Skin of body (tissue), 2 donors: ENCODE results near the gene SIRPA. TPM values are rescaled to one million over a fixed set of nuclear protein-coding genes. Genes with fewer than 3 reads are reported as not detected.

Experiments used
- DNase-seq: peaks from one replicate; lab custom pipeline; 2025; lab: John Stamatoyannopoulos, UW
- total RNA-seq: library from RNA; depleted of rRNA; stranded (reverse); fragments of >200 nt; gene quantifications from one replicate; pipeline ENCODE4 v1.2.3, GENCODE V29; 2014

The SIRPA gene
- total RNA-seq, 1 donor from 2014 or later: 16.4 TPM

DNA sequence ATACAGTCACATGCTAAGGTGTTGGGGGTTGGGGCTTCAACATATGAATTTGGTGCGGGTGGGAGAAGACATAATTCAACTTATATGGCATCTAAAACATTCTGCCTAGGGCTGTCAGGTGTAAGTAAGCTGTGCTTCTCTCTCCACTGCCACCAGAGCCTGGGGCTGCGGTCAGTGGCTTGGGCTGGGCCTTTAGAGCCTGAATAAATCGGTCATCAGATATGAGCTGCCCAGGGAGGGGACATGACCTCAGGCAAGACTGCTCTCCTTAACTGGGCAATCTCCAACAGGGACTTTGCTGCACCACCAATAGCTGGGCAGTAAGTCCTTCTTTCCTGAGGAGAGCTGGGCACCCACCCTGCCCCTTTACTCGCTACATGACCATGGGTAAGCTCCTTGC, 24.9 kb upstream of the SIRPA start:
- DNase-seq: no peak

DNA sequence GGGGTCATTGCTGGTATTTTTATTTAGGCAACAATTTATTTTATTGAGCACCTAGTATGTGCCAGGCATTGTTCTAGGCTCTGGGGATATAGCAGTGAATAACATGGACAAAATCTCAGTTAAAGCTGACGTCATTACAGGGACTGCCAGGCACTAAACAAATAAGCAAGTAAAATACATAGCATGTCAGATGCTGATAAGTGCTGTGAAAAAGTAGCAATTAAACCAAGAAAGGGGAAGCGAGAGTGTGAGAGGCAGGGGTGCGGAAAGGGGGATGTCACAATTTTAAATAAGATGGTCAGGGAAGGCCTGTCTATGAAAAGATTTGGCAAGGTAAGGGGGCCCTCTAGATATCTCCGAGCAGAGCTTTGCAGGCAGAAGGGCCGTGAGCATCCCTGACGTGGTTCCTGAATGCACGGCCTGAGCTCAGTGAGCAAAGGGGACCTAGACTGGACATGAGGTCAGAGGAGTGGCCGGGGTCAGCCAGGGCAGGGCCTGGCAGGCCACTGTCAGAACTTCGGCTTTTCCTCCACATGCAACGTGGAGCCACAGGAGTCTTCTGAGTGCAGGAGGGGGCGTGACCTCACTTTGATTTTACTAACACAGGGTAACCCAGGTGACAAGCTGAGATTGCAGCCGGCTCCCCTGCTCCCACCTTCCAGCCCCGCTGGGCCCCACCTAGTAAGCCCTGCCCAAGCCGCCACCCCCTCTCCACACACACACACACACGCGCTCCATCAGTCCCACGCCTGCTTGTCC, 24.2 kb upstream of the SIRPA start:
- DNase-seq: no peak

DNA sequence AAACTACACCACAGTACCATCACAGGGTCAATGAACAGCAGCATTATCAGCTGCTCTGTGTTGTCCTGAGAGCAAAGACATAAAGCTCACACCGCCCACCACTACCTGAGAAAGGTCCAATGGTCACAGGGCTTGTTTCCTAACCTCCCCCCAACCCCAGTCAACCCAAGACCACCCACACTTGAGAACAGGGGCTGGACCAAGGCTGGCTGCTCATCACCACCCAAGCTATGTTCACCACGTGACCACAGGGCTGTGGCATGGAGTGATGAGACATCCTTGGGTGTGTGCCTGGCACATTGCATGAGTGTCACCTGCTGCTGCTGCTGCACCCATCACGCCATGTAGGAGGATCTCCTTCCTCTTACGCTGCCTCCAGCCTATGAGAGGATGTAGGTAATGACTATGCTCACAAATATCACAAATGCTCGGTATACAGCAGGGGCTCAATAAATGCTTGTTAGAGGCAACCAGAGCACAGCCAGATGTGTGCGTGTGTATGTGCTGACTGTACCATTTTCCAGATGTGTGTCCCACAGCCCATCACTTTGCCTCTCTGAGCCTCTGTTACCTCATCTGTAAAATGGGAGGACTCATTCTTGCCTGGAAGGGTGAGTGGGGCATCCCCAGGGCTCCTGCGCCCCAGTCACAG, 23.3 kb upstream of the SIRPA start:
- DNase-seq: no peak

DNA sequence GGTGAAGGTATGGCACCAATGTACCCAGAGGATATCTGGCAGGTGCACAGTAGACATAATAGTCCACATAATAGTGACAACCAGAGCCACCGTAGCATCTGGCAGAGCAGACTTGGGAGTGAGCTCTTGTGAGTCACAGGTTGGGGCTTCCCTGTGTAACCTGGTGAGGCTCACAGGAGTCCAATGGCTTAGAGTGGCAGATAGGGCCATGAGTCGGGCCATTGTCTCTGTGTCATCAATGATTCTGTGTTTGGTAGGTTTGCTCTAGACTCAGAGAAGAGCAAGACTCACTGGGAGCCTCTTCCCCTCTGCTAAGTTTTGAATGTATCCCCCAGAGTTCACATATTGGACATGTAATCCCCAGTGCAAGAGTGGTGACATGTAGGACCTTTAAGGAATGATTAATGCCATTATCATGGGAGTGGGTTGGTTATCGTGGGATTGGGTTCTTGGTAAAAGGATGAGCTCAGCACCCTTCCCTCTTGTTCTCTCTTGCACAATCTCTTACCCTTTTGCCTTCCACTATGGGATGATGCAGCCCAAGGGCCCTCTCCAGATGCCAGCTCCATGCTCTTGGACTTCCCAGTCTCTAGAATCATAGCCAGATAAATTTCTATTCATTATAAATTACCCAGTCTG, 22.6 kb upstream of the SIRPA start:
- DNase-seq: no peak

DNA sequence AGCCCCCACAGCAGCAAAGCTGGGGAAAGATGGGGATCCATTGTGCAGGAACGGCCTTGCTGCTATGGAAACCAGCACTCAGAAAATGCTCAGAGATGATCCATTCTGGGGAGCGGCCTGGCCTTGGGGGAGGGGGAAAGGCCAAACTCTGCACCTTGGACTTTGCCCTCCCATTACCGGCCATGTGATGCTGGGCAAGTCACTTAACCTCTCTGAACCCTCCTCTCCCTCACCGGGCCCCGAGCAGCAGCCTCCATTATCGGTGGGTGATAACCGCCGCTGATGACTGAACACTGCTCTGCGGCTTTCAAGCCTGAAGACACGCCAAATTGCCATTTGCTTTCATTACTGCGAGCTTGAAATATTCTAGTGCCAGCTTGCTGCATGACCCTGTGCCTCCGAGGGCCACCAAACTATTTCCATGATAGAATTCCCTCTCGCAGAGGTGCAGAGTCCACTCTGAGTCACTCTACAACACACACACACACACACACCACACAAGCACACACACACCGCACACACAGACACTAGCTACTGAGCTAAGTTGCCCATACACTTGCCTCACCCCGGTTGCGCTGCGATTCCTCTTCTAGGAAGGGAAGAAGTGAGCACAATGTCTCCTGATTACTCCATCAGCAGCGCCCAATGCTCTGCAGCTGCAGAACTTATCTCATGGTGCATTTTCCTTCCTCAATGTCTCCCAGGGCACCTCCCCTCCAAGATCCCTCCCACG, 20.6 kb upstream of the SIRPA start:
- DNase-seq: no peak

DNA sequence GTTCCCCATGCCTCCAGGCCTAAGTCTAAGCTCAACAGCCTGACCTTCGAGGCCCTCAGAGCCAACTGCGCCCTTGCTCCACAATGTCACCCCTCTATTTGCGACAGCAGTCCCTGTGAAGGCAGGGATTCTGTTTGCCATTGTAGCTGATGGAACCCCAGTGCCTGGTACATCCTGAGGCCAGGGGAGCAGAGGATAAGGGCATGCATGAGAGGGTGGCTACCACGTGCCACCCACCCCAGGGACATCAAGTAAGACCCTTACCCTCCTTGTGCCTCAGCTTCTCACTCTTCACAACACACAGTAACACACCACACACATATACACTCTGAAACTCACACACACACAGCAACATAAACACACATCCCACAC, 20.0 kb upstream of the SIRPA start:
- DNase-seq: no peak

DNA sequence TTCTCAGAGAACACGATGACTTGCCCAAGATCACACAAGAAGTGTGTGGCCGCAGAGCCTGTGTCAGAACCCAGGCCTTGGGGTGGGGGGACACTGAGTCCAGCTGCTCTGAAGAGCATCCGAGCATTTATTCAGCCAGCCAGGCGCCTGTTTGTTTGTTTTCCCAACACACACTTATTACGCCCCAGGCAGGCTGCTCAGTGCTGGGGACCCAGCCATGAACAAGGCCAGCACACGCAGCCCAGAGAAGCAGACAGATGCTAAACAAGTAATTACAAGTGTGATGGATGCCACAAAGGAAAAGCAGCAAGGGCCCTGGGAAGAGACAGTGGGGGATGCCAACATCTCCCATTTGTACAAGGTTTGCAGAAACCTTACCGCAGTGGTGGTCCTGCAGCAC, 19.4 kb upstream of the SIRPA start:
- no peak for DNase-seq

DNA sequence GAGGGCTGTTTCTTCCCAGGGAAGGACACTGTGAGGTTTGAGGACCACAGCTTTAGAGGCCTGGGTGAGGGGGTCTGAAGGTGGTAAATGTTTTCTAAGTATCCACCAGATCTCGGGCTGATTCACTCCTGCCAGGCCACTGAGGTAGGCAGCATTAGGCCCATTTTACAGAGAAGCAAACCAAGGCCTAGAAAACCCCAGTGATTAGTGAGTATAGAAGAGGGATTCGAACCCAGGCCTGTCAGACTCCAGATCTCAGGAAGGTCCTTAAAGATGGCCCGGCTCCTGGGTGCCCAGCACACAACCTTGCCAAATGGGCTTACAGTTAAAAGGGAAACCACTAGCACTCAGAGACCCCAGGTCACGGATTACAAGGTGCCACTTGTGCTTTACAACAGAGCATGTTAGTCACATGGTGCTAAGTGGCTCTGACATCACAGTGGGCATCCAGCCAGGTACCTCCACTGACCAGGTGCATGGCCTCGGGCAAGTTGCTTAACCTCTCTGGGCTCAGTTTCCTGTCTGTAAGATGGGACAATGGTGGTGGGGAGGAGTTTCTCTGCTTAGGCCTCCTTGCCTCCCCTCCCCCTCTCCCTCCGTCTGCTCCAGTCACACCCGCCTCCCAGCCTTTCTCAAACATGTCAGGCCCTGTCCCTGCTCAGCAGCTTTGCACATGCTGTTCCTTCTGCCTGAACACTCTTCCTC, 18.8 kb upstream of the SIRPA start:
- DNase-seq: no peak

DNA sequence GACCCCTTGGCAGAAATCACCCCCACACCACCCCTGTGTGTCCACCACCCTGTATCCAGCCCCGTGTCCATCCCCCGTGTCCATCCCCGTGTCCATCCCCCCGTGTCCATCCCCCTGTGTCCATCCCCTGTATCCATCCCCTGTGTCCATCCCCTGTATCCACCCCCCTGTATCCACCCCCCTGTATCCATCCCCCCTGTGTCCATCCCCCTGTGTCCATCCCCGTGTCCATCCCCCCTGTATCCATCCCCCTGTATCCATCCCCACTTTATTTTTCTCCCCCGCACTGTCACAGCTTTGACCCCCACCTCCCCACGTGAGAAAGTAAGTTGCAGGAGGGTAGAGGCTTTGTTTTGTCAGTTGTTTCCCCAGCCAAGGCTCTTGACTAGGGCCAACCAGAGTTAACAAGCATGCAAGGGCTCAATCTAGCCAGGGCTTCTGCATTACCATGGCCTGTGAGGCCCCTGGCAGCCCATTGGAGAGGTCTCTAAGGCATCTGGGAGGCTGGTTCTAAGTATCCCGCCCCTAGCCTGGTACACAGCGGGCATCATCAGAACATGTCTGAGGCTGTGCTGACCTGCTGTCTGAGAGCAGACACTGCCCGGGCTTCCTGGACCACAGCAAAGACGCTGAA, 18.1 kb upstream of the SIRPA start:
- DNase-seq: peak; percentile 49

DNA sequence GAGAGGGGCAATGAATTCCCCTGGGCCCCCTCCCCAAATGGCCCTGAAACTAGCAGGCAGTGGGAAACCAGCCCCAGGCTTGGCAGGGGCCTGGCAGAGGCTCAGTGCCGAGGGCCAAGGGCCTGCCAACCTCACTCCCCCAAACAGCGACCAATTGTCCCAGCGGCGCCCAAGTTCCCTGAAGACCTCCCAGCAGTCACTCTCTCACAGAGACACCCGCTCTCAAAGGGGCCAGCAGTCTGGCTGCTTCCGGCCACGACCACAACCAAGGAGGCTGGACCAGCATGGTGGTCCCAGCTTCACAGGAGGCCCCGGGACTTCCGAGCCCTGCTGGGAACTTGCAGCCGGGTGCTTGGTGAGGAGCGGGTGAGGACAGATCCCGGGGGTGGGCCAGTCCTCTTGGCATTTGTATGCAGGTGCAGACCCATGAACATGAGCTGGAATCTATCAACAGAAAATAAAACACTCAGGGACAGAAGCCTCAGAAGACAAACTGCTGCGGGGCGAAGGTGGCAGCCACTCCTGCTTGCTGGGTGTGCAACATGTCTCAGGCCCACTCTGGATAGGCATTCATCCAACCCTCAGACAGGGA, 17.5 kb upstream of the SIRPA start:
- DNase-seq: no peak

DNA sequence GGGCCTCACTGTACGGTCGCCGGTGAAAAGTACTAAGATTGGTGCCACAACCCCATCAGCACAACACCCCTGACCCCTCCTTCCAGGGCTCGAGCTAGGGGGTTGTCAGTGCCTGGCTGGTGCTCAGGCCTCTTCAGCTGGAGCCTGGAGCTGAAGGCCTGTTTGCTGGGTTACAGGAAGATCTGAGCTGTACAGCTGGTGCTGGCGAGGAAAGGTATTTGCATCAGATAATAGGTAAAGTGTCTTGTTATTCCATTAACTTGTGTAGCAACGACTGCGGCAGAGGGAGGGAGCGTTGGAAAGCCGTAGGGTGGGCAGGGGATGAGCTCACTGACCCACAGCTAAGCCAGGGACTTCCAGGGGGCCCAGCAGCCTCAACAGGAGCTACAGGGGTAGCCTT, 15.8 kb upstream of the SIRPA start:
- no peak for DNase-seq

DNA sequence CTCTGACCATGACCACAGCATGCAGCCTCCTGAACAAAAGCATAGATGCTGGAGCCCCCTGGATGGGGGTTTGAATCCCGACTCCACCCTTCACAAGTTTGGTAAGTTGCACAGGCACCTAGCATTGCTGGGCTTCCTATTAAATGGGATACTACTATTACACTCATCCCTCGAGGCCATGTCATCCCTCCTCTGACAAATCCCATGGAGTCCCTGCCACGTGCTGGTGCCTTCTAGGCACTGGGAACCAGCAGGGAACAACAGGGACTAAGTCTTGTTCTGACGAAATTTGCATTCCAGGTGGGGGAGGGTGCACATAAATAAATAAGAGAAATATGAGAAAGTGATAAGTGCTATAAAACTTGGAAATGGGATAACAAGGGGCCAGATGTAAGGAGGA, 15.3 kb upstream of the SIRPA start:
- no peak for DNase-seq

DNA sequence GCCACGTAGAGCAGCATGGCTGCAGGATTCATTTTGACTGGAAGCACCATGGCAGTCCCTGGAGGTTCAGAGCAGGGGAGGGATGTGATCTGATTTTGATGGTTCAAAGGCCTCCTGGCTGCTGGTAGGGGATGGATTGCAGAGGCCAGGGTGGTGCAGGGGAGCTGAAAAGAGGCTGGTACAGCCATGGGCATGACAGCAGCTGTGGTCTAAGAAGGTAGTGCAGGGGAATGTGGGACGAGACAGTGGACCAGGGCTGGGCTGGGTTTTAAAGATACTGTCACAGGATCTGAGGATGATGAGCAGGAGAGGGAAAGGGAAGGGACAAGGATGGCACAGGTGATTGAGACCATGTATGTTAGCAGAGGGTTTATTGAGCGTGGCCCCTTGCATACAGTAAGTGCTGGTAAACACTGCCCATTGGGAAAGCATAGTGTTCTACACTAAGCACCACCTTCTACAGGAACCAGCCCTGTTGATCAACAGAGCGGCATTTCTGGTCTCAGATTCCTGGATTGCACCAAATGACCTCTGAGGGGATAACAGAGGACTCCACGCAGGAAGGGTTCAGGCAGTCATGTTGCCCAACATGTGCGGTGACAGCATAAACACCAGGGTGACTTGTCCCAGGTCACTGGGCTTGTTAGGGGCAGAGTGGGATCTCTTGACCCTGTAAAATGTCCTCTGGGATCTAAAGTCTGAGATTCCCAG, 14.5 kb upstream of the SIRPA start:
- DNase-seq: no peak

DNA sequence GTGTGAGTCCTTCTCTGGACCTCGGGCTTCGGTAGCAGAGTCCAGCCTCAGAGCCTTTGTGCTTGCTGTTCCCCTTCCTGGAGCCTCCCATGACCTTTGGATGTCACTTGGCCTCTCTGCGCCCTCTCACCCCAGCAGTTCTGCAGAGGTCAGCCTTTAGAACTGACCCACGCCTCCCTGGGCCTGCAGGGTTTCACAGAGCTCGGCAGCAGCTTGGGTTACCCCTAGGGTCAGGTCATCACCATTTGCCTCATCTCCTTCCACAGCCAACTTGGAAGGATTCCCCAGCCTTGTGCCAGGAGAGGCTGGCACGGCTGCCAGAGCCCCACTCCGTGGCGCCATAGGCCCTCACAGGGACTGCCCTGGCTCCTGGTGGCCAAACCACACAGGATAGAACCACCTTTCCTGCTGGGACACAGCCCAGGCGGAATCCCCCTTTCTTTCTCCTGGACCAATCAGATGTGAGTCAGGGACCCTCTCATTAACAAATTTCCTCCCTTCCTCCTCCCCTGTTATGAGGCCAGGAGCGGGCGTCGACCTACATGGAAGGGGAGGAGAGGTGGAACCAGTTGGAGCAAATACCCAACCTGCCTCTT, 13.9 kb upstream of the SIRPA start:
- no peak for DNase-seq

DNA sequence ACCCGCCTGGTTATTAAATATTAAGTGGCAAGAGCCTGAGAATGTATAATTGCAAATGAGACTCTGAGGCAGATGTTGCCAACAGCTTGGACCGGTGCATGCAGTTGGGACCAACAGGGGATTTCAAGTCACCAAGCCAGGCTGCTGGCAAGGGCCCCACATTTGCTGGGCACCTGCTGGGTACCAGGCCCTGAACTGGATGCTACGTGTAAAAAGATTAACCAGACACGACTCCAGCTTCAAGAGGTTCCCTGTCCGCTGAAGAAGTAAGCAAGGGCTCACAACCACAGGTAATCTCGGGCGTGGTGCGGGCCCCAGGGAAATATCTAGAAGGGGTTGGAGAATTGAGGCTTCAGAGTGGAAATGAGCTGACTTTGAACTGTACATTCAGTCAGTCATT, 13.2 kb upstream of the SIRPA start:
- no peak for DNase-seq

DNA sequence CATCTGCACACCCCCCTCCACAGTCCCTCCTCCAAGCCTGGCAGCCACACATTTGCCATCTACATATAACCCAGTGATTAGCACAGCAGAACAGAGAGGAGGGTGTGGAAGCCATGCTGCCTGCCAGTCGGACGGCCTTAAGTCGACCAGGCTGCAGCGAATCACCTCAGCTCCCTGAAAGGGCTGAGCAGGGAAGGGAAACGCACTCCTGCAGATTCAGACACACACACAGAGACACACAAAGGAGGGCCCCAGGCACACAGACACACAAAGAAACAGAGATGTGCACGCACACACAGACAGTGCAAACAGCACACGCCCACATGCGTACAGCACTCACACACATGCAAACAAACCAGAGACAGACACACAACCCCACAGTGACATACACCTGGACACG, 11.2 kb upstream of the SIRPA start:
- no peak for DNase-seq

DNA sequence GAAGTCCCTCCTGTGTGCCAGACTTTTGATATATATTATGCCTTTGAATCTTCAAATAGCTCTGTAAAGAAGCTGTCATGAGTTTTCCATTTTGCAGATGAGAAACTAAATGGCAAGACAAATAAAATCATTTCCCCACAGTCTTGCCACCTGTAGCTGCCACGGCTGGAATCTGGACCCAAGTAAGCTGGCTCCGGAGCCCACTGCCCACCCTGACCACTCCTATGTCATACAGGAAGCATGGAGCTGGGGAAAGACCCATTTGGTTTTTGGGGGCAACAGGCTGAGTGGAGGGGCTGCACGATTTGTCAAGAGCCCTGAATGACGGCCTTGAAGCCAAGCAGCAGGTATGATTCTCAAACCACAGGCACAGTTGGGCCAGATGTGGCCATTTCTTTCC, 10.0 kb upstream of the SIRPA start:
- no peak for DNase-seq

DNA sequence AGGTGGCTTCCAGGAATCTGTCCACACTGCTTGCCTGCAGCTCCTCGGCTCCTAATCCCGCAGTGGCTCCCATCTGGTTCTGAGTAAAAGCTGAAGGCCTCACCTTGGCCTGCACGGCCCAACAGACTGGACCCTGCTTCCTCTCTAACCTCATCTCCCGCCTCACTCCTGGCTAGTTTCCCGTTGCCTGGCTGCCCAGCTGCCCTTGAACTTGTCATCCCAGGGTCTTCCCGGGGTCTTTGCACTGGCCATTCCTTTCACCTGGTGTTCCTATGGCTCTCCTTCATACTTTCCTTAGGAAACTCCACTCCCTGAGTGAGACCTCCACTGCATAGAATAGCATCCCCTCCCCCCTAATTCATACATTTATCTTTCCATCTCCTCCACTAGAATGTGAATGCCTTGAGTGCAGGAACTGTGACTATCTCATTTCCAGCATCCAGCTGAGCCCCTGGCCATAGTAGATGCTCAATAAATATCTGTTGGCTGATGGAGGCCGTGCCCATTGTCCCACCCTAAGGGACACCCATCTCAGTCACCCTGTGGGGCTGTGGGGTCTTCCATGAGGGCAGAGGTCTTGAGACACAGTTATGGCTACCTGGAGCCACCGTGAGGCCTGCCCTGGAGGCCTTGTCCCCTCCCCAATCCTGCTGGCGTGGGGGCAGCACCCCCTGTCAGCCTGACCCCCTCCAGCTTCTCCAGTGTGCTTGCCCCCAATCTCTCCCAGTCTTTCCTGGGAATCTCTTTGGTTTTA, 9.1 kb upstream of the SIRPA start:
- no peak for DNase-seq

DNA sequence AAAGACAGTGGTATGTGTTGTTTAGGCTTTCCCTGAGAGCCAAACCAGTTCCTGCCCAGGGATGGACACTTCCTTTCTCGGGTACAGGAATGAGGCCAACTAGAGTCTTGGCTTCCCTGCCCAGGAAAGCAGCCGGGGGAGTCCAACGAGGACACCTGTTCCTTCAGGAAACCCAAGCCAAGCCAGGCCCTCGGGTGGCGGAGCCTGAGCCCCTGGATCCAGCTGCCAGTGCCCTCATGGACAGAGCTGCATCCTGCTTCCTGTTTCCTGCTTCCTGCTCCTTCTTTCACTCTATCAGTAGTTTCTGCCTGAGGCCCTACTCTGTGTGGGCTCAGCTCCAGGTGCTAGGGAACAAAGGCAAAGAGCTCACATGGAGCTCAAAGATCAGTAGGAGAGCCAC, 7.9 kb upstream of the SIRPA start:
- no peak for DNase-seq
